ENCODE data around the gene C12orf42. TPM values are rescaled to one million over a fixed set of nuclear protein-coding genes. Genes with fewer than 3 reads are reported as not detected.
"Not testable (repeated sequence)": the region's sequence is repeated elsewhere in the genome, so short reads cannot be mapped to it uniquely, and the experiment has no call there.

The C12orf42 gene
- total RNA-seq, 2 experiments from 2014 or later = 0.25 to 0.48 TPM

DNA sequence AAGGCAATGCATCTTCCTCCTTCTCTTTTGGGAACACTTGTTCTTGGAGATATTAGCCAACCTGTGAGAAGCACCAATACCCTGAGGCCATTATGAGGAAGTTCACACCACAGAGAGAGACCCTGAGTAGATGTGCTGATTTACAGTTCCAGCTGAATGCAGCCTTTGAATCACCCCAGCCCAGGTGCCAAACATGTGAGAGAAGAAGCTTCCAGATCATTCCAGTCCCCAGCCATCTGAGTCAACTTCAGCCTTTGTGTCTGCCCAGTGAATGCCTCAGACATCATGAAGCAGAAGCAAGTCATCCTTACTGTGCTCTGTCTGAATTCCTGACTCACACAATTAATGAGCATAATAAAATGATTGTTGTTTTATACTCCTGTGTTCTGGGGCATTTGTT, 25.1 kb downstream of the C12orf42 start:
- DNase-seq = no peak
- peaks cover 3% of the 10 kb centered on the region for H3K4me1 Mint-ChIP-seq
- H3K36me3 Mint-ChIP-seq (ENCODE audit: low read depth) = no peaks in the 10 kb centered on the region
- no peaks in the 10 kb centered on the region for H3K9me3 Mint-ChIP-seq
- no peak overlapping the region for H3K27ac Mint-ChIP-seq
- ChIA-PET CTCF (no interaction called here), POLR2A (no interaction called here)
- H3K27me3 Mint-ChIP-seq = no peaks in the 10 kb centered on the region
- H3K4me3 Mint-ChIP-seq = no peak overlapping the region

DNA sequence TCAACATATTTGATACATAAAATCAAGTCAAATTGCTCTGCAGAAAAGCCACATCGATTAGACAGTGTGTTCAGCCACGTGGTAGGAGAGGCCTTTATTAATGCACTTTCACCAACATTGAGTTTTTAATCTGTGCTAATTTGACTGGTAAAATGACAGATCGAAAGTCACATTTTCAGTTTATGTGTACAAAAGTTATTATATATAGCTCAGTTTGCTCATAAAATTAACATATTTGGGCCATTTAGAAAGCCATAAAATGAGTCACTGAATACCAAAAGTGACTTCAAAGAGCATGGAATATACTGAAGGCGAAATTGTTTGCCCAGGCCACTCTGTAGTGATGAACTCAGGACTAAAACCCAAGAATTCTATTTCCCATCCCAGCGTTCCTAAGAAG, 26.0 kb downstream of the C12orf42 start:
- CTCF ChIA-PET = no interaction called here
- Mint-ChIP-seq H3K4me1 (peaks cover 3% of the 10 kb centered on the region), H3K36me3 (ENCODE audit: low read depth) (no peaks in the 10 kb centered on the region), H3K27me3 (no peaks in the 10 kb centered on the region), H3K27ac (no peak overlapping the region), H3K4me3 (no peak overlapping the region), H3K9me3 (no peaks in the 10 kb centered on the region)
- DNase-seq = no peak
- POLR2A ChIA-PET = no interaction called here

DNA sequence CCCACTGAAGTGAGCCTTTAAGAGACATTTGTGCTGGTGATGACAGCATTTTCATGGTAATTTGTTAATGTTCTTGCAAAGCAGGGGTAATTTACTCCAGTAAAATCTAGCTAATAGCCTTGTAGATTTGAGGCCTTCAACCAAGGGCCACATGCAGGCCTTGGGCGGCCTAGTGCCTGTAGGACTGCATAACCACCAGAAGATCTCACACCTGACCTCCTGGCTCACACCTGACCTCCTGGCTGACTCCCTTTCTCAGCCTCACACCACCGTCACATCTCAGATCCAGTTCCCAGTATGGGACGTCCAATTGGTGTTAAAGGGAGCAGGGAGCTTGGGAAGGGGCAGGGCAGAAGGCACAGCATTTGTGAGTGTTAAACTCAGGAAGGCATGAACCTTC, 26.9 kb downstream of the C12orf42 start:
- Mint-ChIP-seq H3K27ac (no peak overlapping the region), H3K36me3 (ENCODE audit: low read depth) (peaks cover 2% of the 10 kb centered on the region)

DNA sequence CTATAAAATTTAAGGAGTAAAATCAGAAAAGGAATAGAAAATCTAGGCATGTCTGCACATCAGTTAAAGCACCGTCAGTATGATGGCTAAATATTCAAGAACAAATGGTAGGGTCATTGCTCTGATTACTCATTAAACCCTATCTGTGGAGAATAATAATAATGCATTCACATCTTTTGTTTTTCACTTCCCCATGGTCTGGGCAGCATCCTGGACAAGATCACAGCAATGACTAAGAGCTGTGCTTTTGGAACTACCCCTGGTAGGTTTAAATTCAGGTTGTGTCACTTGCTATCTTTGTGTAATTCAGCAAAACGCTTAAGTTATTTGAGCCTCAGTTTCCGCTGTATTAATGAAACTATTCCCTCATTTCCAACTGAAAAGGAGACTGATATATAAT, 33.1 kb downstream of the C12orf42 start:
- CTCF ChIA-PET = no interaction called here
- DNase-seq = no peak
- H3K4me3 Mint-ChIP-seq = no peak overlapping the region
- peaks cover 2% of the 10 kb centered on the region for H3K36me3 Mint-ChIP-seq (ENCODE audit: low read depth)
- no peak overlapping the region for H3K27ac Mint-ChIP-seq
- peaks cover 4% of the 10 kb centered on the region for H3K9me3 Mint-ChIP-seq
- POLR2A ChIA-PET = no interaction called here
- H3K27me3 Mint-ChIP-seq = no peaks in the 10 kb centered on the region
- H3K4me1 Mint-ChIP-seq = peaks cover 12% of the 10 kb centered on the region

More for the DNA sequence above, 26.9 kb downstream of the C12orf42 start:
- no peaks in the 10 kb centered on the region for H3K27me3 Mint-ChIP-seq
- peaks cover 3% of the 10 kb centered on the region for H3K4me1 Mint-ChIP-seq
- no peak for DNase-seq
- ChIA-PET POLR2A (no interaction called here), CTCF (no interaction called here)
- H3K4me3 Mint-ChIP-seq = no peak overlapping the region
- H3K9me3 Mint-ChIP-seq = peaks cover 4% of the 10 kb centered on the region

DNA sequence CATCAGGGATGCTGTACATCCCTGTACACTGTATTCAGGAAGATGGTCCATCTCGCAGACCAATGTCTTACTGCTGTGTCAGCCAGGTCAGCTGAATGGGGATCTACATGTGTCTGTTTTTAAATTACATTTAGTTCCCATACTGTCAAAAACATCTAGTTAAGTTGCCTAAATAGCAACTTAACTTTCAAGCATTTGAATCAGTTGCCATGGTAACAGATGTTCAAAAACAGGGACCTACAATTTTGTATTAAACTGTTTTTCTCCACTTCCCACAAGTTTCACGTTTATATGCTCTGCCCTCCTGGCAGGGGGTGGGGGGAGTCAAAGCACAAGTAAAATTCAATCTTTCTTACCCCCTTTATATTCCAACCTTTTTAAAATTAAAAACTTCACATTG, 38.3 kb downstream of the C12orf42 start:
- H3K9me3 Mint-ChIP-seq = peaks cover 3% of the 10 kb centered on the region
- no peaks in the 10 kb centered on the region for H3K36me3 Mint-ChIP-seq (ENCODE audit: low read depth)
- H3K4me1 Mint-ChIP-seq = peaks cover 34% of the 10 kb centered on the region
- H3K27me3 Mint-ChIP-seq = no peaks in the 10 kb centered on the region
- CTCF ChIA-PET = no interaction called here
- no peak for DNase-seq
- POLR2A ChIA-PET = no interaction called here
- no peak overlapping the region for H3K27ac Mint-ChIP-seq
- H3K4me3 Mint-ChIP-seq = no peak overlapping the region

DNA sequence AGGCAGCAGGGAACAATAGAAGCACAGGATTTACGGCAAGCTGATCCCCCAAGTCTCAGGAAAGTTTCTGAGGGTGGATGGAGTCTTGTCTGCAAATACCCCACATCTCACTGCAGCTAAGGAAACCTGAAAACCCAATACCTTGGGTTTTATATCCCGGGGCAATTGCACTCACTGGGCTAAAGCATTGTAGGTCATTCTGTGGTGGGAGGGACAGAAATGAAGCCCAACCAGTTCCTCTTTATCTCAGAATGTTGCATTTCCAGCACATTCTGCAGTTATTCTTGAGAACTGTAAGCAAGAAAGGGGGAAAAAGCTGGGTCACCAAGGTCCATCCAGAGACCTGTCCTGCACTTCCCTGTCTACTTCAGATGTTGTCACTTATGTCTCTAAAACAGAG, 39.8 kb downstream of the C12orf42 start:
- H3K9me3 Mint-ChIP-seq = peaks cover 5% of the 10 kb centered on the region
- POLR2A ChIA-PET = no interaction called here
- H3K4me3 Mint-ChIP-seq = no peak overlapping the region
- peaks cover 34% of the 10 kb centered on the region for H3K4me1 Mint-ChIP-seq
- no peak for DNase-seq
- CTCF ChIA-PET = no interaction called here
- no peaks in the 10 kb centered on the region for H3K36me3 Mint-ChIP-seq (ENCODE audit: low read depth)
- no peak overlapping the region for H3K27ac Mint-ChIP-seq
- no peaks in the 10 kb centered on the region for H3K27me3 Mint-ChIP-seq

DNA sequence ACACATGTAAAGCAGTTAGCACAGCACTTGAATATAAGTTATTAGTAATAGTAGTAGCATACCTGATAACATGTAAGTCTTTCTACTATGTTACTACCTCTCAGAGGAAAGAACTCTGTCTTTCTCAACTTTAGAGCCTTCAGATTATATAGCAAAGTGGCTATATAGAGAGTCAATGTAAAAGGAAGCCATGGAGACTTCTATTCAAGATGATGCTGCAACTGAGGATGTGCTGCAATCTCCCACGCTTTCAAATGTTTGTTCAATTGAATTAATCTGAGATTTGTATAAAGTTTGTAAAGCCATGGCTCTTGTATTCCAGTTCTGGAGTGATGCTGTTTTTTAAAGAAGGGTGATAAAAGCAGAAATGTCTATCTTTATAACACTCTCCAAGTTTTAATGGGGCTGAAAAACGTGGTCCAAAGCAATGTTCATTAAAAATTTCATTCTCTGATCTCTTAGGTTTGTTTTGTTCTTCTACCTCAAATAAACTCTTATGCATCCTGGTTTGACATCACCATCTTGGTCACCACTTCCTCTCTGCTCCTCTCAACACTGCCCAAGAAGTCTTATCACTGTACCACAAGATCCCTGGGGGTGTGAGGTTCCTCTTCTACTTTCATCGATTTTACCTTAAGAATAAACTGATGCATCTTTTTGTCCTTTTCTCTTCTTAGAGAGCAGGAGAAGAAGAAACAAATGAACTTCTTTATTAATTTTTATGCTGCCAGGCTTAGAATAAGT, 40.6 kb downstream of the C12orf42 start:
- POLR2A ChIA-PET = no interaction called here
- H3K27ac Mint-ChIP-seq = no peak overlapping the region

DNA sequence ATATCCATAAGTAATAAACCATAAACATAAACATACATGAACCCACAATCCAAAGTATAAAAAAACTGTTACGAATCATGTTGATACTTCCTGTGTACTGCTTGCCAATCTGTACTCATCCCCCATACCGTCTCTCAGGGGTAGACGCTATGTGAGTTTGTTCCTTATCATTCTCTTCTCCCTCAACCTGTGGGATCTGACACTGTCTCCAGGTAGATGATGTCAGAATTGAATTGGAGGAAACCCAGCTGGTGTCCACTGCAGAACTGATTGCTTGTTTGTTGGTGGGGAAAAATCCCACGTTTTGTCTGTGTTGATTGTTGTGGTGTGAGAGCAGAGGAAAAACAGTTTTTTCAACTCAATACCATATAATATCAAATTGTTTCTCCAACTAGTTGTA, 50.8 kb downstream of the C12orf42 start:
- no peak for DNase-seq
- Mint-ChIP-seq H3K4me1 (peaks cover 23% of the 10 kb centered on the region), H3K27ac (no peak overlapping the region), H3K36me3 (ENCODE audit: low read depth) (no peaks in the 10 kb centered on the region), H3K27me3 (no peaks in the 10 kb centered on the region), H3K9me3 (no peaks in the 10 kb centered on the region), H3K4me3 (no peak overlapping the region)
- ChIA-PET CTCF (no interaction called here), POLR2A (no interaction called here)

More for the DNA sequence above, 40.6 kb downstream of the C12orf42 start:
- Mint-ChIP-seq H3K4me1 (peaks cover 34% of the 10 kb centered on the region), H3K36me3 (ENCODE audit: low read depth) (no peaks in the 10 kb centered on the region), H3K4me3 (no peak overlapping the region), H3K27me3 (no peaks in the 10 kb centered on the region), H3K9me3 (peaks cover 5% of the 10 kb centered on the region)
- CTCF ChIA-PET = interaction anchor here (0.6 kb wide), 1 partner anchor 103 kb away, joined by 5 read pairs; no protein-coding TSS in a partner anchor
- DNase-seq = peak; percentile 21

DNA sequence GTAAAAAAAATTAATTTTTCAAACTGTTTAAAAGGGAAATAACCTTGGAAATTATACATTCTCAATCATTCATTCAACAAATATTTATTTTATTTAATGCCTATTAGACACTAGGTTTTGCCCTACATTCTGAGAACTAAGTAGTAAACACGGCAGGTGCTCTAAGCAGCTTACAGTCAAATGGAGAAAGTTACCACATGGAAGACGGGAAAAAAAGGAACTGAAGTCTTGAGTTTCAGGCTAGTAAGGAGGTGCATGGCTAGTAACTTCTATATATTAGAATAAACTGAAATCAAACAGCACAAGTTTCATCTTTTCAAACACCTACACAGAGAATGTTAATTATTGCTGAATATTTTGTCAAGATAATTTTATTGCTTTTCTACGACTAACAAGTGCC, 52.9 kb downstream of the C12orf42 start:
- no peaks in the 10 kb centered on the region for H3K27me3 Mint-ChIP-seq
- H3K4me3 Mint-ChIP-seq = no peak overlapping the region
- H3K36me3 Mint-ChIP-seq (ENCODE audit: low read depth) = no peaks in the 10 kb centered on the region
- CTCF ChIA-PET = no interaction called here
- peaks cover 23% of the 10 kb centered on the region for H3K4me1 Mint-ChIP-seq
- H3K27ac Mint-ChIP-seq = no peak overlapping the region
- no peak for DNase-seq
- no peaks in the 10 kb centered on the region for H3K9me3 Mint-ChIP-seq
- POLR2A ChIA-PET = no interaction called here

DNA sequence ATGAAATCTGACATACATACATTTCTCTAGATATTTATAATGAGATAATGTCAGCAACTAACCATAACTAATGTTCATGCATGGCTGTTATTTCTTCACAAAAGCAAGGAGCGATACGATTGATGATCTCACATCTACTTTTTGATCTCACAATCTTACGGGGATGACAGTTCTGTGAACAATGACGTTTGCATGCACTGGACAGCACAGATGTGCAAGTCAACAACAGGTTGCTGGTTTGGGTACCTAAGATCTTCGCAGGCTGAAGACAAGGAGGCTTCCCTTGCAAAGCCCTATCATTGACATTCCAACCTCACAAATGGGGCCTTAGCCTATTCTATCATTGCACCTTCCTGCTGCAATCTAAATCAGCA, 53.6 kb downstream of the C12orf42 start:
- no peak overlapping the region for H3K4me3 Mint-ChIP-seq
- POLR2A ChIA-PET = no interaction called here

DNA sequence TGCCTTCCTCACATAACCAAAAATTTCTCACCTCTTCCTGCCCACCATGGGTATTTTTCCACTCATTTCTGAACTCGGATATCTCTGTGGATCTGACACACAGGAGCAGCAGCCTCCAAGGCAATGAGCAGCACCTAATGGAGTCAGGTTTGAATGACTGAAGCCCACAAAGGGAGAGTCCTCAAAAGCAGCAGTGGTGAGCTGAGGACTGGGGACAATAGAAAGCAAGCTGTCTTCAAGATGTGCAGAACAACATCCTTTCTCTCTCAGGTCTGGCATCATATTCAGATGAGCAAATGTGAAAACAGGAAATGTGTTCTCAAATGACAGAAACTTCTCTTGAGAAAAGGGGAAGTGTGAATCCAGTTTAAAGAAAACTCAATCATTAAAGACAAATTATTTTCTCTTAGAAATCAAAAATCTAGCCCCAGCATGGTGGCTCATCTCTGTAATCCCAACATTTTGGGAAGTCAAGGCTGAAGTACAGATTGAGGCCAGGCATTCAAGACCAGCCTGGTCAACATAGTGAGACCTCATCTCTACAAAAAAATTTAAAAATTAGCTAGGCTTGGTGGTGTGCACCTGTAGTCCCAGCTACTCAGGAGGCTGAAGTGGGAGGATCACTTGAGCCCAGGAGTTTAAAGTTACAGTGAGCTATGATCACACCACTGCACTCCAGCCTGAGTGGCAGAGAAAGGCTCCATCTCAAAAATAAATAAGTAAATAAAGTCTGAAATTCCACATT, 54.2 kb downstream of the C12orf42 start:
- peaks cover 23% of the 10 kb centered on the region for H3K4me1 Mint-ChIP-seq
- ChIA-PET CTCF (no interaction called here), POLR2A (no interaction called here)
- no peaks in the 10 kb centered on the region for H3K27me3 Mint-ChIP-seq
- peak; percentile 47 for DNase-seq
- H3K4me3 Mint-ChIP-seq = peak overlapping the region; percentile 63
- no peaks in the 10 kb centered on the region for H3K36me3 Mint-ChIP-seq (ENCODE audit: low read depth)
- no peaks in the 10 kb centered on the region for H3K9me3 Mint-ChIP-seq
- H3K27ac Mint-ChIP-seq = peak overlapping the region; percentile 95

More for the DNA sequence above, 53.6 kb downstream of the C12orf42 start:
- H3K9me3 Mint-ChIP-seq = no peaks in the 10 kb centered on the region
- no peaks in the 10 kb centered on the region for H3K27me3 Mint-ChIP-seq
- DNase-seq = no peak
- CTCF ChIA-PET = no interaction called here
- no peaks in the 10 kb centered on the region for H3K36me3 Mint-ChIP-seq (ENCODE audit: low read depth)
- peaks cover 23% of the 10 kb centered on the region for H3K4me1 Mint-ChIP-seq
- peak overlapping the region; percentile 95 for H3K27ac Mint-ChIP-seq

DNA sequence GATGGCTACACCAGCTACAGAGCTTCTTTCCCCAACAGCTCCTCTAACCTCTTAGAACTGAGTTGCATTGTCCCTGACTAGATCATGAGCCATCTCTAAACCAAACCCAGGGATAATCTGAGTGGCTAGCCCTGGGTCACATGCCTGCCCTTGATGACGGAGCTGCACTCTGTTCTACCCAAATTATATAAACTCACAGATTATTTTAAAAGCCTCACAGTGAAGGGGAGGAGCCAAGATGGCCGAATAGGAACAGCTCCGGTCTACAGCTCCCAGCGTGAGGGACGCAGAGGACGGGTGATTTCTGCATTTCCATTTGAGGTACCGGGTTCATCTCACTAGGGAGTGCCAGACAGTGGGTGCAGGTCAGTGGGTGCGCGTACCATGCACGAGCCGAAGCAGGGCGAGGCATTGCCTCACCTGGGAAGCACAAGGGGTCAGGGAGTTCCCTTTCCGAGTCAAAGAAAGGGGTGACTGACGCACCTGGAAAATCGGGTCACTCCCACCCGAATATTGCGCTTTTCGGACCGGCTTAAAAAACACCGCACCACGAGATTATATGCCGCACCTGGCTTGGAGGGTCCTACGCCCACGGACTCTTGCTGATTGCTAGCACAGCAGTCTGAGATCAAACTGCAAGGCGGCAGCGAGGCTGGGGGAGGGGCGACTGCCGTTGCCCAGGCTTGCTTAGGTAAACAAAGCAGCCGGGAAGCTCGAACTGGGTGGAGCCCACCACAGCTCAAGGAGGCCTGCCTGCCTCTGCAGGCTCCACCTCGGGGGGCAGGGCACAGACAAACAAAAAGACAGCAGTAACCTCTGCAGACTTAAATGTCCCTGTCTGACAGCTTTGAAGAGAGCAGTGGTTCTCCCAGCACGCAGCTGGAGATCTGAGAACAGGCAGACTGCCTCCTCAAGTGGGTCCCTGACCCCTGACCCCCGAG, 61.3 kb downstream of the C12orf42 start:
- H3K36me3 Mint-ChIP-seq (ENCODE audit: low read depth); H3K4me1 Mint-ChIP-seq; CTCF ChIA-PET; POLR2A ChIA-PET; H3K27me3 Mint-ChIP-seq: not testable (repeated sequence)
- Mint-ChIP-seq H3K9me3 (peaks cover 14% of the 10 kb centered on the region), H3K27ac (peak overlapping the region; percentile 35), H3K4me3 (peak overlapping the region; percentile 27)
- DNase-seq = peak; percentile 27

DNA sequence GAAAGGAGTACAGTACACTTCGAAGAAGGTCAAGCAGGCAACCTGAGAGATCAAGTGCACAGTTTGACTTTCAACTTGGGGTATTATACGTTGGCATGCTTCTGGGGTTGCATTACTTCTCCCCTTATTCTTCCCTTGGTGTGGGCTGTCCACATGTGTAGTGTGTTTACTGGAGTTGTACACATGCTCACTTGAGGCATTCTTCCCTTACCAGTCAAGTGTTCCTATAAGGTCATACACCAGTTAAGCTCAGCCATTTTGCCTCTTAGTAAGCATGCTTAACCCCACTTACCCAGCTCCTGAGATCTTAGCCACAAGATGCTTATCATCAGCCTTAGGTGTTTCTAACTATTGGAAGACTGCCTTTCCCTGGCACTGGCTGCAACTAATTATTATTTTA, 63.8 kb downstream of the C12orf42 start:
- DNase-seq = no peak
- POLR2A ChIA-PET = no interaction called here
- peaks cover 3% of the 10 kb centered on the region for H3K36me3 Mint-ChIP-seq (ENCODE audit: low read depth)
- no peak overlapping the region for H3K4me3 Mint-ChIP-seq
- peaks cover 8% of the 10 kb centered on the region for H3K4me1 Mint-ChIP-seq
- no peaks in the 10 kb centered on the region for H3K27me3 Mint-ChIP-seq
- CTCF ChIA-PET = no interaction called here
- H3K9me3 Mint-ChIP-seq = peaks cover 20% of the 10 kb centered on the region
- no peak overlapping the region for H3K27ac Mint-ChIP-seq

Measured in activated CD4-positive, alpha-beta memory T cell treated with anti-CD3 and anti-CD28 coated beads, Interleukin-2, amount 10 ng/mL, durations not matched to agents 7 days and 5 days (primary cell).